Kasumi-1 (cell line): ENCODE measurements around the gene SIL1.
"Not testable (repeated sequence)": the region's sequence is repeated elsewhere in the genome, so short reads cannot be mapped to it uniquely, and the experiment has no call there.

ENCODE experiments used
- DNase-seq, 2 experiments: peaks; one replicate each; lab custom pipeline; 2025; lab: John Stamatoyannopoulos, UW

SIL1 gene

DNA sequence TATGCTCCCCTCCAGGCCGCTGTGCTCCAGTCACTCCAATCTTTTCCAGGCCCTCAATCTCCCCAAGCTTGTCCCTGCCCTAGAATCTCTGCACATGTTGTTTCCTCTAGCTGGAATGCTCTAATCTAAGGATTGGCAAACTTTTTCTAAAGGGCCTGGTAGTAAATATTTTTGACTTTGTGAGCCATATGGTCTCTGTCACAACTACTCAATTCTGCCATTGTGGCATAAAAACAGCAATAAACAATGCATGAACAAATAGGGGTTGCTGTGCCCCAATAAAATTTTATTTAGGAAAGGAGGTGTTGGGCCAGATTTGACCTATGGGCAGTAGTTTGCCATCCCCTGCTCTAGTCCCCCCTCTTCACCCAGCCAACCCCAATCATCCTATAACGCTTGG lies 172.5 kb downstream of the SIL1 start:
- DNase-seq = no peak

DNA sequence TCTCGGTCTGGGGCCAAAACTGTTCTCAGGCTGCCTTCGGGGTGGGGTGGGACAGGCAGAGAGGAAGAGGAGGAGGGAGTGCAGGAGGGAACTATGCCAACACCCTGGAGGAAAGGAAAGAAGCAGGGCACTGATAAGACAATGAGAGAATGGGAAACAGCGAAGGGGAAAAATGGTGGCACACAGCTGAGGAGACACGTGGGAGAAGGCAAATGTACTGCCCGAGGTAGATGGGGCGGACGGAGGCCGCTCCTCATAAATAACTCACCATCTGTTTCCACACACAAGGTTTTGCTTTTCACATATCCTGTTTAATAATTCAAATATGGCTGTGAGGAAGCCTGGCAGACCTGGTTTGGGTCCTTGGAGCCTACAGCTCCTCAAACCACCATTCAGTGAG lies 174.9 kb downstream of the SIL1 start:
- no peak for DNase-seq

DNA sequence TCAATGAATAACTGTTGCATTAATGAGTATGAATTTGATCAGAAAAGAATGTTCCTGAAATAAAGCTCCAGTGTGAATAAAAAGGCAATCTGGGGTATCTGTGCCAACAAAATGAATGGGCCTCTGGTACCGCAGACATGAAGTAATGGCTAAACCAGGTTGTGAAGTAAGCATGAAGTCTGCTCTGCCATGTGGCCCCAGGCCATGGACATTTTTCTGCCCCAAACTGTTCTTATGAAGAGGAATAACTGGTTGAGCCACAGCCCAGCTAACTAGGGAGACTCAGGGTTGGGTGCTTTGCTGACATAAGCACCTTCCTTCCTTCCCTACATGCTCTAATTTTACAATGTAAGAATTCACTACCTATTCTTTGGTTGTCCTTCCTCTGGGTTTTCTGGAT lies 175.6 kb downstream of the SIL1 start:
- DNase-seq = no peak

DNA sequence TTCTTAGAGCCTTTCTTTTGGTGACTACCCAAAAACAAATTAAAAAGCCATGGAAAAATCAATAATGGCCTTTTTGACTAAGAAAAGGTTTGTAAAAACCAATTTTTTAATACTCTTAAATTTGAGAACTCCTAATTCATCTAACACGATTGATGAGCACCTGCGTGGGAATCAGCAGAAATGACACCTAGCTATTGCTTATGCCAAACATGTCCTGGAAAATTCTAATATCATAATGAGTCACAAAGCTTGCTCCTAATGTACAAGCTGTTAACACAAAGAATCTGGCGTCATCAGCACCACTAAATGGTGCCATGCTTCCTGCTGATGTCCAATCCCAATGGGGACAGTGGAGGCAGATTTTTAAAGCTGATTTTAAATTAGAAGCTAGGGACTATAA lies 176.8 kb downstream of the SIL1 start:
- DNase-seq = no peak

DNA sequence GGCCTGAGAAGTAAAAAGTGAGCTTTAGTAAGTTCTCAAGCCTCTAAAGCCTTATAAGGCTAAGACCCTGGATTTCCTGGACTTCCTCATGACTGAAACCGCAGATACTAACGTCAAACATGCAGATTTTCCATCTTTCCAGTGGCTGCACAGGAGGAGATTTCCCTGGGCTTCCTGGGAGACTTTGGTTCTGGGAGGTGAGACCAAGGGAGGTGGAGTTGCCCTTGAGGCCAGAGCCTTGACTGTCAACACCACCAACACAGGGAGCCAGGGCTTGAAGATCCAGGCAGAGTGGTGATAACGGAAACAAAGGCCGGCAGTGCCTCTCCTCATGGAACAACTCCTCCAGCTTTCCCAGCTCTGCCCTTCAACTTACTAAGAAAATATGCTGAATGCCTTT lies 178.3 kb downstream of the SIL1 start:
- DNase-seq = no peak

DNA sequence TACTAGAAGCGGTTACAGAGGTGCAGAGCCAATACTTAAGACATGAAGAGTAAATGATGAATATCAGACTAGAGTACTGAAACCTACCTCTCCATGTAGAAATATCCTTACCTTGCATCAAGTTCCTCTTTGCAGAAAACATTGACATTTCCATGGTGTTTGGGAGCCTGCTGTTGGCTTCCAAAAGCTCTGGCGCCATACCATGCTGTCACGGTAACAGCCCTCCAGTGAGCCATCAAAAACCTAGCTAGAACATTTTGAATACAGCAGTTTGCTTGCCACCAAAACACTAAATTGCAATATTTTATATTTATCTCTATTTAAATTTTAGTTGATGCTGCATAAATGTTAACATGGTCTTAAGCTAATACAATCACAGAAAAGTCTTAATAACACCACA lies 179.0 kb downstream of the SIL1 start:
- no peak for DNase-seq

DNA sequence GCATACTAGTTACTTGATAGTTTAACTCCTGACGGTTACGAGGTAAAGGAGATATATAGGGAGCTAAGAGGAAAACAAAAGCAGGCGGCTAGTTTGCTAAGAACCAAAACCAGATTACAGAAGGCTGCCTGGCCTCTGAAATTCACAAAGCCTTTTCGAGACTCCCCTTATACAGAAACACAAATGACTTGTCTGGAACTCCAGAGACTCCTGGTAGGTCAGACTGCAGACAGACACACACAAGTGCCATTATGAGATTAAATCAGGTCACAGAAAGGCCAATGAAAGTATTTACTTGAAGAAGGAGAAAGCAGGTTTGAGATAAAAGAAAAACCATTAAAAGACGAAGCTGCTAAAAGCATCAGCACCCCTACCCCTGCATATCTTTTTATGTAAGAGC lies 180.5 kb downstream of the SIL1 start:
- DNase-seq = no peak

DNA sequence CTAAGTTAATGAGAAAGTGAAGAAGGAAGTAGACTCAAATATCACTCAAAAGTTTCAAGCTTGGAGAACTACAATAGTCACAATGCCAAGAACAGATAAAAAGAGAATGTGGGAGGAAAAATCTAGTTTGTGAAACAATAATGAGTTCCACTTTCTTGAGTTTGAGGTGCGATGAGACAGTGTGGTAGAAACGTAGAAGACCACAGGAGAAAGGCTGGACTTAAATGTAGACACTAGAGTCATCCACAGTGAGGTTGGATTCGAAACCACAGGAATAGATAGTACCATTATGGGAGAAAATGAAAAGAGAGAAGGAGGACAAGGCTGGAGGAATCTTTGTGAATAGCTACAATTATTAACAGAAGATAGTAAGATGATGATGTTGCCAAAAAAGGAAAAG lies 182.0 kb downstream of the SIL1 start:
- DNase-seq = no peak

DNA sequence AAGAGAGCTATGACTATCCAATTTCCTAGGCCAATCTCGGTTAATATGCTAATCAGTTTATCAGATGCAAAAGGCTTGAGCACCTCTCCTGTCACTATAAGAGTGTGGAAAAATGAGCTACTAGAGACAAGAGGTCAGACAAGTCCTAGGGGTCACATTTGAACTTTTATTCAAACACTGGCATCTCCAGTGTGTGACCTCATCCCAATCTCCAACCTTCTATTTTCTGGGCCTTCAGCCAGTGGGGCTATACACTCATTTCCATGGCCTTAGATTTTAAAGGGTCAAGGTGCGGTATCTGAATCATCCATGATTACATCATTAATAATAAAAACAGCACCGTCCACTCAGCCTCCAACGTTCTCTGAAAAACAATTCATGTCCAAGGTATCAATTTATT lies 183.4 kb downstream of the SIL1 start:
- no peak for DNase-seq

DNA sequence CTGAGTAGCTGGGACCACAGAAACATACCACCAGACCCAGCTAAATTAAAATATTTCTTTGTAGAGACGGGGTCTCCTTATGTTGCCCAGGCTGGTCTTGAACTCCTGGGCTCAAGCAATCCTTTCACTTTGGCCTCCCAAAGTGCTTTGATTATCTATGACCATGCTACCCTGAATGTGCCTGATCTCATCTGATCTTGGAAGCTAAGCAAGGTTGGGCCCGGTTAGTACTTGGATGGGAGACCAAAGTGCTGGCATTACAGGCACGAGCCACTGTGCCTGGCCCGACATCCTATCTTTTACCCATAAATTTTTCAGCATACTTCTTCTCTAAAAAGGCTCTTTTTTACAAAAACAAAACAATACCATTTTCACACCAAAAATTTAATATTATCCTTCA lies 186.0 kb downstream of the SIL1 start:
- DNase-seq = no peak

DNA sequence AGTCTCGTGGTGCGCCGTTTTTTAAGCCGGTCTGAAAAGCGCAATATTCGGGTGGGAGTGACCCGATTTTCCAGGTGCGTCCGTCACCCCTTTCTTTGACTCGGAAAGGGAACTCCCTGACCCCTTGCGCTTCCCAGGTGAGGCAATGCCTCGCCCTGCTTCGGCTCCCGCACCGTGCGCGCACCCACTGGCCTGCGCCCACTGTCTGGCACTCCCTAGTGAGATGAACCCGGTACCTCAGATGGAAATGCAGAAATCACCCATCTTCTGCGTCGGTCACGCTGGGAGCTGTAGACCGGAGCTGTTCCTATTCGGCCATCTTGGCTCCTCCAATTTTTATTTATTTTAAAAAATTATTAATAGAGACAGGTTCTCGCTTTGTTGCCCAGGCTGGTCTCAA lies 187.0 kb downstream of the SIL1 start:
- DNase-seq = not testable (repeated sequence)

DNA sequence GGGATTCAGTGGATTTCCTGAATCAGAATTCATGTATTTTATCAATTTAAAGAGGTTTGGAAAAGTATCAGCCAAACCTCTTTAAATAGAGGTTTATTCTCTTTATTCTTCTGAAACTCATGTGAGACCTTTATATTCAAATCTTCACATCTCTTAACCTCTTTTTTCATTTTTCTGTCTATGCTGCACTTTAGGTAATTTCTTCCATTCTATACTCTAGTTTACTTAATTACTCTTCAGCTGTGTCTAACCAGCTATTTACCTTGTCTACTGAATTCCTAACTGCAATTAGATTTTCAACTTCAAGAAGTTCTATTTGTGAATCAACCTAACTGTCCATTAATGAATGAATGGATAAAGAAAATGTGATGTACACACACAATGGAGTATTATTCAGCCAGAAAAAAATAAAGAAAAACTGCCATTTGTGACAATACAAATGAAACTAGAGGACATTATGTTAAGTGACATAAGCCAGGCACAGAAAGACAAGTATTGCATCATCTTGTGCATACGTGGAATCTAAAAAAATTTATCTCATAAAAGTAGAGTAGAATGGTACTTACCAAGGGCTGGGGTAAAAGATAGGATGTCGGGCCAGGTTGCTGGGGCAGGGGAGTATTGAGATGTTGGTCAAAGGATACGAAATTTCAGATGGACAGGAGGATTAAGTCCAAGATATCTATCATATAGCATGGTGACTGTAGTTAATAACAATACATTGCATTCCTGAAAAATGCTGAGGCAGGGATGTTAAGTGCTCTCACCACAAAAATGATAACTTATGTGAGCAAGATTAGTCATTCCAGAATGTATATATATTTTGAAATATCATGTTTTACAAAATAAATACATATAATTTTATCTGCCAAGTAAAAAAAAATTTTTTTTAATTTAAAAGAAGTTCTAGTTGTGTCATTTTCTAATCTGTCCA lies 193.5 kb downstream of the SIL1 start:
- no peak for DNase-seq

DNA sequence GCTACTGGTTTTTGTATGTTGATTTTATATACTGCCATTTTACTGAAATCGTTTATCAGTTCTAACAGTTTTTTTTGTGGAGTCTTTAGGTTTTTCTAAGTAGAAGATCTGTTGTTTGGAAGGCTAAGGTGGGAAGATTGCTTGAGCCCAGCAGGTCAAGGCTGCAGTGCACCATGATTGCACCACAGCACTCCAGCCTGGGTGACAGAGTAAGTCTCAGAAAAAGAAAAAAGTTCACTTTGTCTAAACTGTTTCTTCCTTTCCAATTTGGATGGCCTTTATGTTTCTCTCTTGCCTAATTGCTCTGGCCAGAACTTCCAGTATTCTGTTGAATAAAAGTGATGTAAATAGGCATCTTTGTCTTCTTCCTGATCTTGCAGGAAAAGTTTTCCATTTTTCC lies 198.5 kb downstream of the SIL1 start:
- no peak for DNase-seq

DNA sequence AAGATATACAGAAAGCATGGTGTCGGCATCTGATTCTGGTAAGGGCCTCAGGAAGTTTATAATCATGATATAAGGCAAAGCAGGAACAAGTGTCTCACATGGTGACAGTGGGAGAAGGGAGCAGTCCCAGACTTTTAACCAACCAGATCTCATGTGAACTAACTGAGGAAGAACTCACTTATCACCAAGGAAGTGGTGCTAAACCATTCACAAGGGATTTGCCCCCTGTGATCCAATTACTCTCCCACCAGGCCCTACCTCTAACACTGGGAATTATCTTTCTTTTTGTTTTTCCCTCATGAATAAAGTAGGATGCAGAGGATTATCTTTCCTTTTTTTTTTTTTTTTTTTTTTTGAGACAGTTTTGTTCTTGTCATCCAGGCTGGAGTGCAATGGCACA lies 199.6 kb downstream of the SIL1 start:
- DNase-seq = no peak

DNA sequence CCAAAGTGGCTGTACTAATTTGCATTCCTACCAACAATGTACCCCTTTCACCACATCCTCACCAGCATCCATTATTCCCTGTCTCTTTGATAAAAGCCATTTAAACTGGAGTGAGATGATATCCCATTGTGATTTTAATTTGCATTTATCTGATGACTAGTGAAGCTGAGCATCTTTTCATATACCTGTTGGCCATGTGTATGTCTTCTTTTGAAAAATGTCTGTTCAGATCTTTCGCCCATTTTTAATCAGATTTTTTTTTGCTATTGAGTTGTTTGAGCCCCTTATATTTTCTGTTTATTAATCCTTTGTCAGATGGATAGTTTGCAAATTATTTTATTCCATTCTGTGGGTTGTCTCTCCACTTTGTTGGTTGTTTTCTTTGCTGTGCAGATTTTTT lies 202.0 kb downstream of the SIL1 start:
- DNase-seq = no peak

DNA sequence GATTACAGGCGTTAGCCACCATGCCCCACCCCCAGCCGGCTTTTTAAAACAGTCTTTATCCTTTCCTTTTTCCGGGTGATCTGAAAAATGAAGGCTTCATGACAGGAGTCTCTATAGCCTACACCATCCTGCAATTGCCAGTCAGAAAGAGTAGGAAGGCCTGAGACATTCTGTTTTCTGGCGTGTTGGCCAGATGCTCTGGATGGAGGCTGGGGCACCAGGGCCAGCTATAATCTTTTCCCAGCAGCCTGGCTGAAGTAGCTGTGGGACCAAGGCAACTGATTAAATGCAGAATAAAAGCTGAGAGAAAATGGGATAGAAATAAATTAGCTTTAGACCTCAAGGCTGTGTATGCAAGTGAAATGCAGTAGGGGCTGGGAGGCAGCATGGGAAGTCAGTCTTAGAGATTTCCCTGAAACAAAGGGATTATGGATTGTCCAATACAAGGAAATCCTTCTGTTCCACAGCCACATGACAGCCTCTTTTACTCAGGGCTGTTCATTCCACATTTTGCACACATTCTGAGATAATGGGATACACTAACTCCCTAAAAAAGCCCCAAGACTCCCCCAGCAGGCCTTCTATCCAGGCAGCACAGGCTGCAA lies 207.1 kb downstream of the SIL1 start:
- DNase-seq = no peak

DNA sequence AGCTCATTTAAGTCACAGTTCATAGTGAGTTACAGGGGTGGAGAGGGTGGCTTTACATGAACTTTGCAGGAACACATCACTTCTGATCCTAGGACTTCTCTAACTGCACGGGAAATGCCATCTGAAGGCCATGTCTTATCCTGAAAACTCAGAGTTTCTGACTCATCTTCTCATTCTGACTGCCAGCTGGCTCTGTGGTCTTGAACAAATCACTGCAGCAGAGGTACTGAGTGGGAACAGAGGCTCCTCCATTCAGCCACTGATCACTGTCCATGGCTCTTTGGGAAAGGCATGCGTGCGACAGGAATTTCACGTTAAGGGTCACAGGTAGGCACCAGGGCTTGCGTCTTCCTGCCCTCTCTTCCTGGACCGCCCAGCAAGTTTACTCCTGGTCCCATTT lies 208.4 kb downstream of the SIL1 start:
- DNase-seq = no peak

DNA sequence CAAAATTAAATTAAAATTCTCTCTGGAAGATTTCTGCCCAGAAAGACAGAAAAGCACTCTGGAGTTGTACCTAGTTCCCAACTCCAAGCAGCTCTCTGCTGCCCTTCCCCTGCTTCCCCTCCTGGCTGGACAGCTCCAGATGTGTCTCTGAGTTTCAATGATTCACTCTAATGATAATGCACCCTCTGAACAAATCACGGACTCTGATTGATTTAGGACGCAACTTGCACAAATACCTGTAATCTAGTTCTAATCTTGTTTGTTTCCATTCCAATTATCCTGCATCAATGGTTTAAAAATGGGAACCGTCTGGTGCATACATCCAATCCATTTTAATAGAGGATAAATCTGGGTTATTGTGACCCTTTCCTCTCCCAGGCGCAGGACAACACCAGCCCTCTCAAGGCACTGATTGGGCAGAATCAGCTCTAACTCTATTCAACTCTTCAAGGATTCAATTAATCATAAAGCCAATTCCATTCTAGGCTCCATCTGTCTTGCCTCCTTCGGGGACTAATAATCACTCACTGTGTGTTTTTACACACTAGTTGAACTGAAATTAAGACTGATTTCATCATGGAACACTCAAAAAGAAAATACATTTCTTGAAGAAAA lies 211.9 kb downstream of the SIL1 start:
- DNase-seq = no peak

DNA sequence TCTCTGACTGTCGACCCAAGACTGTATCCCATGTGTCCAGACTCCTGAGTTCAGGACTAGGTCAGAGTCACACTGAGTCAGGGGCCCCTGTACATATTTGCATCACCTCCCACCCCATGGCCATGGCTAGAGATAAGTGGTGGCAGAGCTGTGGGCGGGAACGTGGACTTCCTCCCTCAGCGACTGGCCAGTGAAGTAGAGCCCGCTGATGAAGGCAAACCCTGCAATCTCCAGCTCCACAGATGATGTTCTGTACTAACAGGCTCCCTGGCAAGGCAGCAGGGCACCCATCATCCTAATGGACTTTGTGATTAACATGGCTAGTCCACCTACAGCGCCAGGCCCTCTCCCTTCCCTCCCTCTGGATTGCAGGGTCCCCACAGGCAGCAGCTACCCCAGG lies 212.5 kb downstream of the SIL1 start:
- no peak for DNase-seq

DNA sequence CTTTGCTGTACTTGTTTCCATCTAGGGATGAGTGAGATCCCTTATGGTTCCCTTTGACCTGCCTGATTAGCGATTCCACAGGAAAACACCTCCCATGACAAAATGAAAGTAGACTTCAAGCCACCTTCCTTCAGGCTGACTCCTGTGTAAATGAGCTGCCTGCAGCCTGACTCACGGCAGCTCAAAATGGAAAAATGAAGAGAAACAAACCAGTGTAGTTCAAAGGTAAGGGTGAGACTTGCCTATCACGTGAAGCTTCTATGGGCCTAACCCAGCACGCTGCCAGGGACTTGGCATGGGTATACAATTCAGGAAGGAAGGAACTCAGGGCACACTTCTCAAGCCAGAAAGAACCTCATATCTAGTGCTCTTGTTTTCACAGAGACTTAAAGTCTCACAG lies 212.9 kb downstream of the SIL1 start:
- no peak for DNase-seq

DNA sequence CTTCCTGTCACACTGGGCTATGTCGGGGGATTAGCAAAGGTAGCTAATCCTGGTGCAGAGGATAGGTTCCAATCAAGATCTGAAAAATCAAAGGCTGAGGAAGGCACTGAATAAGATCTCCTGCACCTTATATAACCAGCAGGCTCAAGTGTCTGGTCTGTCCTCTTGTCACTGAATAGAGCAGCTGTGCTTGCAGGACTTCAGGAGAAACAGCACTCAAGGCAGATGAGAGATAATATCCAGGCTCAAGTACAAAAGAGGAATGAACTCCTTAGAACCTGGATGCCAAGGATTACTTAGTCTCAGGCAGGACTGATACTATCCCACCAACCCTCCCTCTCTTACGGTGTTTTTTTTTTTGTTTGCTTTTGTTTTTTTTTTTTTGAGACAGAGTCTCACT lies 214.2 kb downstream of the SIL1 start:
- DNase-seq = no peak

DNA sequence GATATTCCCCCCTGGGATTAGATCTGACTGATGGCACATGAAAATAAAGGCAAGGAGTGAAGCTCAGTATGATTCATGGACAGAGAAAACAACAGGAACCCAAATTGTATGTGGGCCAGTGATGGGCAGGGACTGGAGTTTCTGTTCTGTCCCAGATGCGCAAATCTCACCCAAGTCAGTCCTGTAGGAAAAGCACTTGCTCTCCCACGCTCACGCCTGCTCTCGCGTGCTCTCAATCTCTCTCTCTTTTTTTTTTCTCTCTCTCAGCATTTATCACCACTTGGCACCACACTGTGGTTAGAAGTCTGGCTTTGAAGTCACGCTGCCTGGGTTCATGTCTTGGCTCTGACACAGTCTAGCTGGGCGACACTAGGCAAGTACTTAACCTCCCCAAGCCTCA lies 216.6 kb downstream of the SIL1 start:
- no peak for DNase-seq

DNA sequence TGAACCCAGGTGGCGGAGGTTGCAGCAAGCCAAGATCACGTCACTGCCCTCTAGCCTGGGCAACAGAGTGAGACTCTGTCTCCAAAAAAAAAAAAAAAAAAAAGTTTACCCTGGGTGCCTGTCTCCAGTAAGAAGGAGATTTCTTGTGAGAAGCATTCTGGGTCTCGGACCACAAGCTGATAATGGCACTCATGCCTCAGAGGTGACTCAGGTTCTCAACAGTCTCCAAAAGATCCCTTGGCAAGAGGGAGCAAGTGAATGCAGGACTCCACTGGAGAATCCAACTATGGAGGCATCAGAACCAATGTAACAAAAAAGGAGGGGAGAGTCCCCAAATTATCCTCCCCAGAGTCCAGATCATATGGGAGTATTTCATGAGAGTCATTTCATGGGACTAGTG lies 217.0 kb downstream of the SIL1 start:
- no peak for DNase-seq
